Neural cell (in vitro differentiated cells): ENCODE data around the gene PPARG. TPM values are rescaled to one million over a fixed set of nuclear protein-coding genes. Genes with fewer than 3 reads are reported as not detected.

Source experiments
- H2AFZ ChIP-seq: fragments of 200-600, 300-800 bp; sonication (generic), shearing (Covaris generic); 2 replicates; pipeline ENCODE4 v1.6.0; 2014; ENCODE audit warnings: low read depth, mild to moderate bottlenecking, antibody characterized with exemption, low read length, moderate library complexity
- H3F3A ChIP-seq: fragments of 200-600 bp; shearing (Covaris generic); 2 replicates; pipeline ENCODE4 v1.6.1; 2016; ENCODE audit warnings: mild to moderate bottlenecking, moderate library complexity, mixed read lengths, antibody characterized with exemption, low read length; ENCODE audit not compliant: insufficient read depth, poor library complexity, severe bottlenecking
- H3K27ac ChIP-seq: fragments of 200-600, 300-800 bp; sonication (generic), shearing (Covaris generic); 2 replicates; pipeline ENCODE4 v1.5.1; 2014; ENCODE audit warnings: mild to moderate bottlenecking, low read length, moderate library complexity
- H3K27me3 ChIP-seq: fragments of 300-800, 200-600 bp; sonication (generic), shearing (Covaris generic); 2 replicates; pipeline ENCODE4 v1.6.0; 2014; ENCODE audit warnings: mild to moderate bottlenecking, low read depth, low read length, moderate library complexity; ENCODE audit not compliant: insufficient read depth
- H3K36me3 ChIP-seq: fragments of 300-800, 200-600 bp; sonication (generic), shearing (Covaris generic); 2 replicates; pipeline ENCODE4 v1.5.1; 2014; ENCODE audit warnings: mild to moderate bottlenecking, antibody characterized with exemption, low read length, moderate library complexity; ENCODE audit not compliant: insufficient read depth
- H3K4me2 ChIP-seq: fragments of 300-800, 200-600 bp; sonication (generic), shearing (Covaris generic); 2 replicates; pipeline ENCODE4 v1.6.0; 2014; ENCODE audit warnings: mild to moderate bottlenecking, low read length
- H3K4me3 ChIP-seq: fragments of 300-800, 200-600 bp; sonication (generic), shearing (Covaris generic); 2 replicates; pipeline ENCODE4 v1.5.1; 2014; ENCODE audit warnings: mild to moderate bottlenecking, low read length, moderate library complexity
- H3K79me2 ChIP-seq: fragments of 200-600 bp; shearing (Covaris generic); replicated peaks from 2 replicates; pipeline ENCODE4 v1.6.0; 2014; ENCODE audit warnings: mild to moderate bottlenecking, low read length, moderate library complexity; ENCODE audit not compliant: insufficient read depth
- H3K9ac ChIP-seq: fragments of 300-800, 200-600 bp; sonication (generic), shearing (Covaris generic); 2 replicates; pipeline ENCODE4 v1.6.1; 2016; ENCODE audit warnings: mild to moderate bottlenecking, low read length, mixed read lengths
- H3K9me2 ChIP-seq: fragments of 200-600 bp; shearing (Covaris generic); 2 replicates; pipeline ENCODE4 v1.6.1; 2016; ENCODE audit warnings: mild to moderate bottlenecking, low read length, mixed read lengths; ENCODE audit not compliant: insufficient read depth
- H3K9me3 ChIP-seq: fragments of 200-600, 300-800 bp; sonication (generic), shearing (Covaris generic); 2 replicates; pipeline ENCODE4 v1.6.1; 2016; ENCODE audit warnings: mild to moderate bottlenecking, mixed run types, low read length, moderate library complexity, mixed read lengths
- H4K20me1 ChIP-seq: fragments of 200-600 bp; shearing (Covaris generic); 2 replicates; pipeline ENCODE4 v1.6.1; 2016; ENCODE audit warnings: mild to moderate bottlenecking, mixed run types; ENCODE audit not compliant: insufficient read depth
- EP300 ChIP-seq: fragments of 450-650 bp; conservative IDR thresholded peaks from 2 replicates; pipeline ENCODE4 v1.6.1; 2014; ENCODE audit warnings: antibody characterized with exemption, mild to moderate bottlenecking, moderate library complexity; ENCODE audit not compliant: poor library complexity, severe bottlenecking
- EZH2 ChIP-seq: fragments of 200-600, 300-800 bp; shearing (Covaris generic), sonication (generic); IDR thresholded peaks from 2 replicates; pipeline ENCODE4 v1.6.1; 2014; ENCODE audit warnings: antibody characterized with exemption, low read length, borderline replicate concordance, mild to moderate bottlenecking; ENCODE audit not compliant: insufficient read depth, poor library complexity, severe bottlenecking
- MXI1 ChIP-seq: fragments of 450-650 bp; conservative IDR thresholded peaks from 2 replicates; pipeline ENCODE4 v1.6.1; 2014; ENCODE audit warnings: antibody characterized with exemption, mild to moderate bottlenecking; ENCODE audit not compliant: poor library complexity, severe bottlenecking
- POLR2AphosphoS5 ChIP-seq: IDR thresholded peaks from 2 replicates; pipeline ENCODE4 v1.6.1; 2012
- RAD21 ChIP-seq: fragments of 450-650 bp; conservative IDR thresholded peaks from 2 replicates; pipeline ENCODE4 v1.6.1; 2014; ENCODE audit warnings: antibody characterized with exemption, mild to moderate bottlenecking, moderate library complexity
- SMC3 ChIP-seq: fragments of 450-650 bp; conservative IDR thresholded peaks from 2 replicates; pipeline ENCODE4 v1.6.1; 2014; ENCODE audit warnings: antibody characterized with exemption, mild to moderate bottlenecking, moderate library complexity; ENCODE audit not compliant: poor library complexity
- TAF1 ChIP-seq: IDR thresholded peaks from 2 replicates; pipeline ENCODE4 v1.6.1; 2012; ENCODE audit warnings: low read depth
- polyA plus RNA-seq: library from polyadenylated mRNA; depleted of rRNA; stranded (reverse); fragments of >200 nt; gene quantifications from 2 replicates; pipeline ENCODE4 v1.2.3, GENCODE V29; 2014
- TF ChIP-seq, protein P1 (sequence below): IDR thresholded peaks from 2 replicates; pipeline ENCODE4 v1.6.1; 2012; ENCODE audit warnings: borderline replicate concordance
- TF ChIP-seq, protein P2 (sequence below): fragments of 450-650 bp; IDR thresholded peaks from 2 replicates; pipeline ENCODE4 v1.5.1; 2014; ENCODE audit warnings: antibody characterized with exemption, mild to moderate bottlenecking, moderate library complexity; ENCODE audit not compliant: poor library complexity, severe bottlenecking

The PPARG gene
- polyA plus RNA-seq, 1 donor from 2014 or later = 0.35 TPM

DNA sequence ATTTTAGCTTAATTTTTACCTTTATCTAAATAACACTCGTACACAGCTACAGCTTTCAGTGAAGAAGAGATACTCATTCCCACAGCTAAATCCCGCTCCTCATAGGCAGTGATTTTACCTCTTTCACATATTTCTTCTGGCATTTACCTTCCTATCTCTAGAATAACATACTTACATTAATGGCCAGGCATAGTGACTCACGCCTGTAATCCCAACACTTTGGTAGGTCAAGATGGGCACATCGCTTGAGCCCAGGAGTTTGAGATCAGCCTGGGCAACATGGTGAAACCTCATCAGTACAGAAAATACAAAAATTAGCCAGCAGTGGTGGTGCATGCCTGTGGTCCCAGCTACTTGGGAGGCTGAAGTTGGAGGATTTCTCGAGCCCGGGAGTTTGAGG lies 80.2 kb downstream of the PPARG start:
- Histone ChIP-seq H3K9me2 (no peaks in the 10 kb centered on the region), H2AFZ (no peak overlapping the region), H3K4me3 (no peak overlapping the region), H3K27me3 (no peaks in the 10 kb centered on the region), H3K9me3 (no peaks in the 10 kb centered on the region), H3F3A (no peaks in the 10 kb centered on the region), H3K36me3 (no peaks in the 10 kb centered on the region), H3K4me2 (no peak overlapping the region), H3K79me2 (no peaks in the 10 kb centered on the region), H3K27ac (no peak overlapping the region), H3K9ac (no peak overlapping the region), H4K20me1 (no peaks in the 10 kb centered on the region)
- TF ChIP-seq SMC3 (no peak), RAD21 (no peak), EZH2 (no peak), EP300 (no peak), TAF1 (no peak), MXI1 (no peak), POLR2AphosphoS5 (no peak)
- TF ChIP-seq, protein P1, sequence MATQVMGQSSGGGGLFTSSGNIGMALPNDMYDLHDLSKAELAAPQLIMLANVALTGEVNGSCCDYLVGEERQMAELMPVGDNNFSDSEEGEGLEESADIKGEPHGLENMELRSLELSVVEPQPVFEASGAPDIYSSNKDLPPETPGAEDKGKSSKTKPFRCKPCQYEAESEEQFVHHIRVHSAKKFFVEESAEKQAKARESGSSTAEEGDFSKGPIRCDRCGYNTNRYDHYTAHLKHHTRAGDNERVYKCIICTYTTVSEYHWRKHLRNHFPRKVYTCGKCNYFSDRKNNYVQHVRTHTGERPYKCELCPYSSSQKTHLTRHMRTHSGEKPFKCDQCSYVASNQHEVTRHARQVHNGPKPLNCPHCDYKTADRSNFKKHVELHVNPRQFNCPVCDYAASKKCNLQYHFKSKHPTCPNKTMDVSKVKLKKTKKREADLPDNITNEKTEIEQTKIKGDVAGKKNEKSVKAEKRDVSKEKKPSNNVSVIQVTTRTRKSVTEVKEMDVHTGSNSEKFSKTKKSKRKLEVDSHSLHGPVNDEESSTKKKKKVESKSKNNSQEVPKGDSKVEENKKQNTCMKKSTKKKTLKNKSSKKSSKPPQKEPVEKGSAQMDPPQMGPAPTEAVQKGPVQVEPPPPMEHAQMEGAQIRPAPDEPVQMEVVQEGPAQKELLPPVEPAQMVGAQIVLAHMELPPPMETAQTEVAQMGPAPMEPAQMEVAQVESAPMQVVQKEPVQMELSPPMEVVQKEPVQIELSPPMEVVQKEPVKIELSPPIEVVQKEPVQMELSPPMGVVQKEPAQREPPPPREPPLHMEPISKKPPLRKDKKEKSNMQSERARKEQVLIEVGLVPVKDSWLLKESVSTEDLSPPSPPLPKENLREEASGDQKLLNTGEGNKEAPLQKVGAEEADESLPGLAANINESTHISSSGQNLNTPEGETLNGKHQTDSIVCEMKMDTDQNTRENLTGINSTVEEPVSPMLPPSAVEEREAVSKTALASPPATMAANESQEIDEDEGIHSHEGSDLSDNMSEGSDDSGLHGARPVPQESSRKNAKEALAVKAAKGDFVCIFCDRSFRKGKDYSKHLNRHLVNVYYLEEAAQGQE = no peak
- TF ChIP-seq, protein P2, sequence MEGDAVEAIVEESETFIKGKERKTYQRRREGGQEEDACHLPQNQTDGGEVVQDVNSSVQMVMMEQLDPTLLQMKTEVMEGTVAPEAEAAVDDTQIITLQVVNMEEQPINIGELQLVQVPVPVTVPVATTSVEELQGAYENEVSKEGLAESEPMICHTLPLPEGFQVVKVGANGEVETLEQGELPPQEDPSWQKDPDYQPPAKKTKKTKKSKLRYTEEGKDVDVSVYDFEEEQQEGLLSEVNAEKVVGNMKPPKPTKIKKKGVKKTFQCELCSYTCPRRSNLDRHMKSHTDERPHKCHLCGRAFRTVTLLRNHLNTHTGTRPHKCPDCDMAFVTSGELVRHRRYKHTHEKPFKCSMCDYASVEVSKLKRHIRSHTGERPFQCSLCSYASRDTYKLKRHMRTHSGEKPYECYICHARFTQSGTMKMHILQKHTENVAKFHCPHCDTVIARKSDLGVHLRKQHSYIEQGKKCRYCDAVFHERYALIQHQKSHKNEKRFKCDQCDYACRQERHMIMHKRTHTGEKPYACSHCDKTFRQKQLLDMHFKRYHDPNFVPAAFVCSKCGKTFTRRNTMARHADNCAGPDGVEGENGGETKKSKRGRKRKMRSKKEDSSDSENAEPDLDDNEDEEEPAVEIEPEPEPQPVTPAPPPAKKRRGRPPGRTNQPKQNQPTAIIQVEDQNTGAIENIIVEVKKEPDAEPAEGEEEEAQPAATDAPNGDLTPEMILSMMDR = no peak

DNA sequence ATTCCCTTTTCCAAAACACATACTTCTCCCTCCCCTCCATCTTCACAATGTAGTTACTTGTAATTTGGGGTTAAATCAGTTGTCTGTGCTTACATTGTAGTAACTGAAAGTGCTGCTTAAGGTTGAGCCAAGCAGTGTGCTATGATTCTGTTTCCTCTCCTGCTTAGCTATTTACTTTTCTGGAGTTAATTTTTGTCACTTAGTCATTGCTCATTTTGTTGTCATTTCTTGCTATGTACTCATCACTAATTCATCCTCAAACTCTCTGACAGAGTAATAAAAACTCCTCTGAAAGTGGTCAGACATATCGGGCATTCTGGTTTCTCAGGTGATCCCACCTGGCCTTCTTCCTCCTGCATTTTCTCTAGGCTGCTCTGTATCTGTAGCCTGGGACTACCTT lies 80.7 kb downstream of the PPARG start:
- no peak overlapping the region for H3K27ac ChIP-seq
- no peak overlapping the region for H2AFZ ChIP-seq

More for the DNA sequence above, 80.7 kb downstream of the PPARG start:
- no peaks in the 10 kb centered on the region for H3K79me2 ChIP-seq
- no peaks in the 10 kb centered on the region for H3F3A ChIP-seq
- H3K36me3 ChIP-seq = no peaks in the 10 kb centered on the region
- H3K9me3 ChIP-seq = no peaks in the 10 kb centered on the region
- H3K4me3 ChIP-seq = no peak overlapping the region
- no peak overlapping the region for H3K4me2 ChIP-seq
- TF ChIP-seq TAF1 (no peak), RAD21 (no peak)
- TF ChIP-seq, protein P2 = no peak
- no peak overlapping the region for H3K9ac ChIP-seq
- no peaks in the 10 kb centered on the region for H4K20me1 ChIP-seq
- no peaks in the 10 kb centered on the region for H3K9me2 ChIP-seq
- H3K27me3 ChIP-seq = no peaks in the 10 kb centered on the region
